GM12878 (cell line): ENCODE data around the gene BTNL2. TPM values are rescaled to one million over a fixed set of nuclear protein-coding genes. Genes with fewer than 3 reads are reported as not detected.

Source experiments
- ATAC-seq: fragments of 200-7000 bp; cut with Tn5 transposase; 3 replicates; pipeline ENCODE4 v1.9.1; 2020; ENCODE audit warnings: mild to moderate bottlenecking, moderate library complexity
- BruUV-seq: library from RNA; stranded (reverse); fragments of 400-500 nt; replicated peaks from 2 replicates; lab custom pipeline; 2021; lab: Mats Ljungman, UMichigan
- CTCF ChIA-PET: fragments of 300-600 bp; sonication (Branson Sonifier 250); formaldehyde crosslinking; extraction: SDS; loops from one replicate; lab custom pipeline; 2021; ENCODE audit warnings: inconsistent platforms; lab: Yijun Ruan, JAX
- POLR2A ChIA-PET: fragments of 350-600 bp; formaldehyde crosslinking; extraction: SDS; loops from one replicate; lab custom pipeline; 2021; ENCODE audit warnings: inconsistent platforms; lab: Charles Lee
- RAD21 ChIA-PET: fragments of 300-600 bp; sonication (Branson Sonifier 250); formaldehyde crosslinking; loops from one replicate; lab custom pipeline; 2023; ENCODE audit warnings: antibody characterized with exemption; ENCODE audit not compliant: unreplicated experiment; lab: Charles Lee
- SMC1A ChIA-PET: fragments of 300-600 bp; sonication (Branson Sonifier 250); formaldehyde crosslinking; loops from one replicate; lab custom pipeline; 2023; ENCODE audit not compliant: unreplicated experiment, uncharacterized antibody; lab: Charles Lee
- DNase-seq: peaks from one replicate; pipeline ENCODE4 v3.0.0-alpha.2; 2011; ENCODE audit warnings: low read depth, low spot score
- FAIRE-seq: peaks from 3 replicates; lab custom pipeline; 2011; peaks lifted over from hg19 to GRCh38; lab: Jason Lieb, UNC
- H2AFZ ChIP-seq: 2 replicates; pipeline ENCODE4 v1.6.0; 2011; ENCODE audit warnings: low read depth, low read length, control low read depth; ENCODE audit not compliant: control insufficient read depth
- H3K27ac ChIP-seq: 2 replicates; pipeline ENCODE4 v1.5.1; 2011; ENCODE audit warnings: control low read depth; ENCODE audit not compliant: control insufficient read depth, insufficient read depth
- H3K27me3 ChIP-seq, 2 experiments: replicated peaks in 1 of 2; 2 replicates each; pipeline versions ENCODE4 v1.6.0 to v1.6.1; 2011; ENCODE audit warnings: low read length in 1 of 2; ENCODE audit not compliant: control insufficient read depth in 2 of 2, insufficient read depth in 2 of 2
- H3K36me3 ChIP-seq, 2 experiments: 2 replicates each; pipeline ENCODE4 v1.5.1; 2011; ENCODE audit warnings: low read length in 1 of 2; ENCODE audit not compliant: control insufficient read depth in 2 of 2, insufficient read depth in 2 of 2
- H3K4me1 ChIP-seq: 2 replicates; pipeline ENCODE4 v1.6.1; 2011; ENCODE audit warnings: mild to moderate bottlenecking, low read length, moderate library complexity, mixed read lengths; ENCODE audit not compliant: control insufficient read depth, insufficient read depth
- H3K4me2 ChIP-seq: 2 replicates; pipeline ENCODE4 v1.6.0; 2011; ENCODE audit warnings: control low read depth; ENCODE audit not compliant: control insufficient read depth, insufficient read depth
- H3K4me3 ChIP-seq: fragments of 200-600 bp; sonication (generic); 2 replicates; pipeline ENCODE4 v1.5.1; 2016
- H3K79me2 ChIP-seq: 2 replicates; pipeline ENCODE4 v1.6.0; 2011; ENCODE audit warnings: low read length; ENCODE audit not compliant: control insufficient read depth, insufficient read depth
- H3K9ac ChIP-seq: 2 replicates; pipeline ENCODE4 v1.8.0; 2011; ENCODE audit warnings: low read length, control low read depth, mixed read lengths; ENCODE audit not compliant: control insufficient read depth, insufficient read depth
- H3K9me3 ChIP-seq: replicated peaks from 3 replicates; pipeline ENCODE4 v1.5.1; 2011; ENCODE audit warnings: mild to moderate bottlenecking, low read length; ENCODE audit not compliant: control insufficient read depth, insufficient read depth
- H4K20me1 ChIP-seq: 2 replicates; pipeline ENCODE4 v1.6.0; 2011; ENCODE audit not compliant: control insufficient read depth, insufficient read depth
- CHD2 ChIP-seq: IDR thresholded peaks from 2 replicates; pipeline ENCODE4 v1.6.1; 2011; ENCODE audit warnings: low read depth, low read length, improper control_type of control experiment, borderline replicate concordance
- DPF2 ChIP-seq: fragments of 450-650 bp; IDR thresholded peaks from 2 replicates; pipeline ENCODE4 v1.6.1; 2017; ENCODE audit warnings: mild to moderate bottlenecking
- EED ChIP-seq: sonication (generic); IDR thresholded peaks from 2 replicates; pipeline ENCODE4 v1.6.1; 2016; ENCODE audit warnings: antibody characterized with exemption, low read depth
- EGR1 ChIP-seq, 2 experiments: IDR thresholded peaks; 1 replicate in 1 of 2; 2 replicates in 1 of 2; pipeline ENCODE4 v1.6.1; 2011 to 2012; ENCODE audit warnings: low read depth in 2 of 2, low read length in 2 of 2, borderline replicate concordance in 1 of 2, mild to moderate bottlenecking in 1 of 2, moderate library complexity in 1 of 2
- GABPA ChIP-seq: IDR thresholded peaks from 2 replicates; pipeline ENCODE4 v1.6.1; 2014; ENCODE audit warnings: antibody characterized with exemption, low read depth, mild to moderate bottlenecking, inconsistent platforms
- IKZF1 ChIP-seq: fragments of 450-650 bp; conservative IDR thresholded peaks from 2 replicates; pipeline ENCODE4 v1.6.1; 2017; ENCODE audit warnings: antibody characterized with exemption, mild to moderate bottlenecking
- MYB ChIP-seq: fragments of 150-350 bp; IDR thresholded peaks from 2 replicates; pipeline ENCODE4 v1.6.1; 2014; ENCODE audit warnings: mild to moderate bottlenecking, low read depth, low read length, borderline replicate concordance
- NFIC ChIP-seq: IDR thresholded peaks from 2 replicates; pipeline ENCODE4 v1.6.1; 2012; ENCODE audit warnings: low read depth, mild to moderate bottlenecking, inconsistent platforms, low read length, moderate library complexity
- NFXL1 ChIP-seq: fragments of 450-650 bp; IDR thresholded peaks from 2 replicates; pipeline ENCODE4 v1.6.1; 2017; ENCODE audit warnings: antibody characterized with exemption, mild to moderate bottlenecking, borderline replicate concordance
- NR2C1 ChIP-seq: fragments of 450-650 bp; IDR thresholded peaks from 2 replicates; pipeline ENCODE4 v1.6.1; 2017; ENCODE audit warnings: antibody characterized with exemption, mild to moderate bottlenecking, moderate library complexity
- PAX8 ChIP-seq: fragments of 450-650 bp; IDR thresholded peaks from 2 replicates; pipeline ENCODE4 v1.6.1; 2017; ENCODE audit warnings: mild to moderate bottlenecking, moderate library complexity
- POLR2AphosphoS2 ChIP-seq: IDR thresholded peaks from 2 replicates; pipeline ENCODE4 v1.6.1; 2011; ENCODE audit warnings: low read depth, mild to moderate bottlenecking, low read length, improper control_type of control experiment, moderate library complexity
- POLR2AphosphoS5 ChIP-seq: IDR thresholded peaks from 2 replicates; pipeline ENCODE4 v1.6.1; 2011; ENCODE audit warnings: mild to moderate bottlenecking, low read length, inconsistent platforms
- SIX5 ChIP-seq: IDR thresholded peaks from 2 replicates; pipeline ENCODE4 v1.6.1; 2011; ENCODE audit warnings: mild to moderate bottlenecking, low read depth, low read length, moderate library complexity; ENCODE audit not compliant: severe bottlenecking
- SRF ChIP-seq, 2 experiments: IDR thresholded peaks; 2 replicates each; pipeline ENCODE4 v1.6.1; 2011; ENCODE audit warnings: low read depth in 2 of 2, low read length in 2 of 2, mild to moderate bottlenecking in 1 of 2, moderate library complexity in 1 of 2
- SUZ12 ChIP-seq: fragments of 200-600 bp; sonication (generic); IDR thresholded peaks from one replicate; pipeline ENCODE4 v1.6.1; 2018; ENCODE audit warnings: antibody characterized with exemption, mild to moderate bottlenecking; ENCODE audit not compliant: unreplicated experiment
- WGBS: methylation state at CpG from one replicate; pipeline ENCODE4 v1.1.6; 2016; ENCODE audit warnings: low lambda C conversion rate; ENCODE audit not compliant: insufficient replicate concordance, insufficient coverage; ENCODE audit errors: missing lambda C conversion rate; 5-methylcytosine and 5-hydroxymethylcytosine counted together
- in situ Hi-C: fragments of 300-500 bp; cut with MboI; formaldehyde crosslinking; loops from 9 replicates; pipeline ENCODE4 v1.14.3; 2018; ENCODE audit warnings: mixed read lengths
- intact Hi-C: fragments of 100-400 bp; cut with micrococcal nuclease; formaldehyde crosslinking; loops from one replicate; pipeline ENCODE4 v1.14.2; 2022; ENCODE audit not compliant: unreplicated experiment
- polyA plus RNA-seq, 11 experiments: library from polyadenylated mRNA; depleted of rRNA in 4 of 11; unstranded in 6 of 11; stranded (reverse) in 5 of 11; fragments of >200 nt; fragmentation: Nextera tagmentation in 4 of 11; fragmentation: Illumina TruSeq in 1 of 11; extraction: Ambion mirVana in 4 of 11; extraction: Trizol in 1 of 11; gene quantifications; 1 replicate in 1 of 11; 2 replicates in 10 of 11; pipeline versions ENCODE4 v1.2.1 to v1.2.3, GENCODE V29; 2011 to 2016; ENCODE audit warnings: inconsistent platforms in 2 of 11, missing spikeins in 2 of 11, low read depth in 1 of 11
- total RNA-seq, 4 experiments: library from RNA; depleted of rRNA in 3 of 4; stranded (reverse); fragments of >200 nt in 3 of 4; fragmentation: Illumina TruSeq in 1 of 4; extraction: Trizol in 1 of 4; gene quantifications; 2 replicates each; pipeline versions ENCODE4 v1.2.1 to v1.2.3, GENCODE V29; 2013 to 2021

The BTNL2 gene
- total and polyA plus RNA-seq, 10 of the 15 experiments (the other 5 are each of a cell fraction or from before 2014, with no cell fraction given), result 0.11 to 0.29 (median 0.26) TPM; not detected in 5

- no peak for TF ChIP-seq POLR2AphosphoS5
- no peak for TF ChIP-seq POLR2AphosphoS2
- no peak for TF ChIP-seq EED
- no peak for TF ChIP-seq PAX8
- no peak for TF ChIP-seq EGR1 (IDR thresholded peaks at IDR 0.05; ENCODE audit: borderline replicate concordance in 1 of 2, low read depth in 2 of 2, low read length in 2 of 2)
- TF ChIP-seq IKZF1, result no peak
- TF ChIP-seq NR2C1, result no peak
- TF ChIP-seq SRF (IDR thresholded peaks at IDR 0.05; ENCODE audit: low read depth in 2 of 2, low read length in 2 of 2), result no peak
- TF ChIP-seq GABPA, result no peak
- no peak for TF ChIP-seq SUZ12
- TF ChIP-seq NFIC, result no peak
- no peak for TF ChIP-seq DPF2
- no peak for TF ChIP-seq SIX5
- no peak for TF ChIP-seq MYB
- no peak for TF ChIP-seq CHD2
- TF ChIP-seq NFXL1, result no peak
- intact Hi-C loops, result no loop called here
- ChIA-PET SMC1A (interaction anchor here (1.0 to 1.6 kb wide), 2 partner anchors 33 to 442 kb away, joined by 3 read pairs; no protein-coding TSS in a partner anchor), POLR2A (no interaction called here), CTCF (interaction anchor here (0.6 to 1.9 kb wide), 3 partner anchors 28 to 553 kb away, joined by 3 to 5 read pairs (median 3); no protein-coding TSS in a partner anchor), RAD21 (no interaction called here)
- Histone ChIP-seq H4K20me1 (no peaks in the 10 kb centered on the region), H2AFZ (no peak overlapping the region), H3K9me3 (no peaks in the 10 kb centered on the region), H3K27ac (no peak overlapping the region), H3K27me3 (no peaks in the 10 kb centered on the region), H3K4me3 (no peak overlapping the region), H3K9ac (no peak overlapping the region), H3K4me1 (no peaks in the 10 kb centered on the region), H3K4me2 (no peak overlapping the region), H3K36me3 (no peaks in the 10 kb centered on the region), H3K79me2 (no peaks in the 10 kb centered on the region)
- ATAC-seq (no peak), DNase-seq (no peak), FAIRE-seq (no peak)
- BruUV-seq, result no TSS peak
- WGBS, result 68% methylated on average over 1 of the region's 1 CpG
- in situ Hi-C loops, result no loop called here
These were observed 20.9 kb downstream of the BTNL2 start for GRCh38 chr6:32386040-32386439.
